HG03520 (cell line): ENCODE results near the gene CACFD1.
"Not testable (repeated sequence)": the region's sequence is repeated elsewhere in the genome, so short reads cannot be mapped to it uniquely, and the experiment has no call there.

Experiments used
- ATAC-seq: cut with Tn5 transposase; IDR thresholded peaks from one replicate; pipeline ENCODE4 v1.9.1; 2021; ENCODE audit warnings: mild to moderate bottlenecking, moderate library complexity; ENCODE audit not compliant: unreplicated experiment

CACFD1 gene

GRCh38 chr9:133439337-133439736, 20.4 kb upstream of the CACFD1 start:
- no peak for ATAC-seq

GRCh38 chr9:133440874-133441273, 18.9 kb upstream of the CACFD1 start:
- no peak for ATAC-seq

- no peak for ATAC-seq
Observed at GRCh38 chr9:133441571-133441970, 18.2 kb upstream of the CACFD1 start.

- ATAC-seq, result no peak
Observed at GRCh38 chr9:133443248-133443647, 16.5 kb upstream of the CACFD1 start.

- no peak for ATAC-seq
Observed at GRCh38 chr9:133443982-133444381, 15.8 kb upstream of the CACFD1 start.

GRCh38 chr9:133445293-133445969, 14.3 kb upstream of the CACFD1 start:
- no peak for ATAC-seq

- ATAC-seq, result no peak
Observed at GRCh38 chr9:133448487-133448972, 11.2 kb upstream of the CACFD1 start.

- ATAC-seq, result no peak
Observed at GRCh38 chr9:133449760-133450159, 10.0 kb upstream of the CACFD1 start.

GRCh38 chr9:133451865-133452264, 7.9 kb upstream of the CACFD1 start:
- not testable (repeated sequence) for ATAC-seq

GRCh38 chr9:133452562-133452961, 7.2 kb upstream of the CACFD1 start:
- ATAC-seq, result no peak

GRCh38 chr9:133453651-133454050, 6.1 kb upstream of the CACFD1 start:
- no peak for ATAC-seq

GRCh38 chr9:133454325-133454724, 5.5 kb upstream of the CACFD1 start:
- no peak for ATAC-seq

- no peak for ATAC-seq
Observed at GRCh38 chr9:133454943-133455673, 4.7 kb upstream of the CACFD1 start.

- ATAC-seq, result no peak
Observed at GRCh38 chr9:133455936-133456335, 3.8 kb upstream of the CACFD1 start.

GRCh38 chr9:133456409-133456808, 3.4 kb upstream of the CACFD1 start:
- no peak for ATAC-seq

GRCh38 chr9:133457233-133457632, 2.5 kb upstream of the CACFD1 start:
- no peak for ATAC-seq

- ATAC-seq, result no peak
Observed at GRCh38 chr9:133457748-133458147, 2.0 kb upstream of the CACFD1 start.

GRCh38 chr9:133458643-133459312, 1.0 kb upstream of the CACFD1 start:
- ATAC-seq, result no peak

GRCh38 chr9:133460405-133461175, 812 bp downstream of the CACFD1 start:
- ATAC-seq, result peak; percentile 11

- ATAC-seq, result no peak
Observed at GRCh38 chr9:133461975-133462374, 2.2 kb downstream of the CACFD1 start.

GRCh38 chr9:133463234-133463863, 3.6 kb downstream of the CACFD1 start:
- ATAC-seq, result no peak
